Tibial nerve (tissue), 4 donors: ENCODE data around the gene PC. TPM values are rescaled to one million over a fixed set of nuclear protein-coding genes. Genes with fewer than 3 reads are reported as not detected.

ENCODE experiments used
- DNase-seq, 2 donors: peaks; one replicate each; pipeline ENCODE4 v3.0.0-alpha.2; 2019; ENCODE audit warnings: low spot score in 2 of 2
- H3K27ac ChIP-seq, 4 donors: fragments of 200-600 bp; sonication (generic) in 3 of 4; one replicate each; pipeline ENCODE4 v1.5.1; 2017 to 2019; ENCODE audit warnings: mild to moderate bottlenecking in 1 of 4
- H3K27me3 ChIP-seq, 2 donors: fragments of 200-600 bp; sonication (generic) in 1 of 2; one replicate each; pipeline versions ENCODE4 v1.5.1 to v1.6.0; 2017 to 2019
- H3K36me3 ChIP-seq, 3 donors: fragments of 200-600 bp; sonication (generic); one replicate each; pipeline ENCODE4 v1.5.1; 2018 to 2019
- H3K4me1 ChIP-seq, 4 donors: fragments of 200-600 bp; sonication (generic) in 3 of 4; one replicate each; pipeline ENCODE4 v1.5.1; 2017 to 2019
- H3K4me3 ChIP-seq, 4 donors: fragments of 200-600 bp; sonication (generic) in 3 of 4; one replicate each; pipeline ENCODE4 v1.5.1; 2017 to 2019; ENCODE audit warnings: mild to moderate bottlenecking in 1 of 4, moderate library complexity in 1 of 4
- H3K9me3 ChIP-seq, 4 donors: fragments of 200-600 bp; sonication (generic) in 3 of 4; one replicate each; pipeline ENCODE4 v1.5.1; 2017 to 2019
- CTCF ChIP-seq, 5 experiments: fragments of 200-600 bp in 3 of 5; fragments of 450-650 bp in 2 of 5; sonication (generic) in 3 of 5; IDR thresholded peaks; one replicate each; pipeline ENCODE4 v1.5.1; 2016 to 2019; ENCODE audit warnings: antibody characterized with exemption in 5 of 5, mild to moderate bottlenecking in 3 of 5, moderate library complexity in 2 of 5
- EP300 ChIP-seq, 2 donors: sonication (generic); formaldehyde crosslinking; IDR thresholded peaks; one replicate each; pipeline ENCODE4 v1.6.1; 2017; ENCODE audit warnings: antibody characterized with exemption in 2 of 2, mild to moderate bottlenecking in 1 of 2
- POLR2A ChIP-seq, 2 donors: fragments of 450-650 bp; IDR thresholded peaks; one replicate each; pipeline ENCODE4 v1.6.1; 2017; ENCODE audit warnings: antibody characterized with exemption in 2 of 2, mild to moderate bottlenecking in 2 of 2, moderate library complexity in 2 of 2
- WGBS, 2 donors: methylation state at CpG; one replicate each; pipeline ENCODE4 v1.1.5; 2018; 5-methylcytosine and 5-hydroxymethylcytosine counted together
- total RNA-seq, 4 donors: library from RNA; depleted of rRNA; stranded (reverse); fragments of >200 nt; gene quantifications; one replicate each; pipeline ENCODE4 v1.1.0, GENCODE V29; 2016

Gene PC
- total RNA-seq, 4 donors from 2014 or later, result 82.5 to 135 (median 90.2) TPM

DNA sequence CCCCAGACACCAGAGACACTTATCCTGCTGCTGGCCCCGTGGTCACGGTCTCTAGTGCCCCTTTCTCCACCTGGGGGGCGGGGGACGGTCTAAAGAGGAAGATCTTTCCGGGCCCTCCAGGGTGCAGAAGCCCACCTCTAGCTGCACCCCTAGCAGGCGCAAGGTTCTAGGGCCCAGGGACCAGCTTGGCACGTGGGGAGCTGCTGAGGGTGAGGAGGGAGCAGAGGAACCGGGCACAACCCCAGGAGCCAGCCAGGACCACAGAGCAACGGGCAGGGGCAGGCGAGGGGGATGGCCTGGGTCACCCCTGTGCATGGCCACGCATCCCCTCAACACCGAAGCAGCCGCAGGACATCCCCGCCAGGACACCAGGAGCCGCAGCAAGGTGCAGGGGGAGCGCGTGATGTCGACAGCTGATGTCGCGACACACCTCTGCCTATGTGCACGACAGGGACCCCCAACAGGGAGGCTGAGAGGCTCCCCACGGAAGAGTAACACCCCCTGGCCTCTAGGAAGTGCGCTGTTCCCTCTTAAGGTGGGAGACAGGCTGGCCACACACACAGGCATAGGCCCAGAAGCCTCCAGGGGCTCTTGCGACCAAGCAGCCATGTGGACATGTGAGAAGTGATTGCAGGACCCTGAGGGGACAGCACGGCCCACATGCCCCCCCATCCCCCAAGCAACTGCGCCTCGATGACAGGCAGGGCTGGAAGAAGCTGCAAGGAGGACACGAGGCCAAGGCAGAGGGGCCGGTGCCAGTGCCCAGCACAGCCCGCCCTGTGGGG lies 96.2 kb downstream of the PC start:
- Histone ChIP-seq H3K9me3 (no peaks in the 10 kb centered on the region), H3K27ac (no peak overlapping the region), H3K4me1 (peaks cover 0 to 17% (median 0%) of the 10 kb centered on the region in 4 donors), H3K27me3 (no peaks in the 10 kb centered on the region), H3K36me3 (peaks cover 0 to 90% (median 0%) of the 10 kb centered on the region in 3 donors), H3K4me3 (no peak overlapping the region)
- WGBS, 2 donors, result 87% methylated on average over 24 to 27 of the region's 30 CpGs
- TF ChIP-seq CTCF (IDR thresholded peaks at IDR 0.05) (no peak), POLR2A (IDR thresholded peaks at IDR 0.05) (no peak), EP300 (IDR thresholded peaks at IDR 0.05) (no peak)
- DNase-seq, result no peak

- Histone ChIP-seq H3K9me3 (no peaks in the 10 kb centered on the region), H3K4me1 (peaks cover 0 to 10% (median 0%) of the 10 kb centered on the region in 4 donors), H3K27ac (no peak overlapping the region), H3K4me3 (no peak overlapping the region), H3K36me3 (peaks cover 0 to 83% (median 0%) of the 10 kb centered on the region in 3 donors), H3K27me3 (no peaks in the 10 kb centered on the region)
- 84 to 87% methylated on average over 21 to 32 of the region's 32 CpGs for WGBS, 2 donors
- no peak for TF ChIP-seq CTCF (IDR thresholded peaks at IDR 0.05)
- no peak for TF ChIP-seq EP300 (IDR thresholded peaks at IDR 0.05)
- no peak for TF ChIP-seq POLR2A (IDR thresholded peaks at IDR 0.05)
- no peak for DNase-seq
Measured at GRCh38 chr11:66861038-66861773, 97.0 kb downstream of the PC start.

- Histone ChIP-seq H3K9me3 (no peaks in the 10 kb centered on the region), H3K4me3 (no peak overlapping the region), H3K36me3 (peaks cover 0 to 75% (median 0%) of the 10 kb centered on the region in 3 donors), H3K4me1 (peaks cover 0 to 15% (median 4%) of the 10 kb centered on the region in 4 donors), H3K27me3 (no peaks in the 10 kb centered on the region), H3K27ac (no peak overlapping the region)
- TF ChIP-seq POLR2A (IDR thresholded peaks at IDR 0.05) (no peak), EP300 (IDR thresholded peaks at IDR 0.05) (no peak), CTCF (IDR thresholded peaks at IDR 0.05) (no peak)
- DNase-seq, result no peak
- WGBS, 2 donors, result 82% methylated on average over 5 to 12 of the region's 18 CpGs
Measured at GRCh38 chr11:66860449-66860831, 97.7 kb downstream of the PC start.

DNA sequence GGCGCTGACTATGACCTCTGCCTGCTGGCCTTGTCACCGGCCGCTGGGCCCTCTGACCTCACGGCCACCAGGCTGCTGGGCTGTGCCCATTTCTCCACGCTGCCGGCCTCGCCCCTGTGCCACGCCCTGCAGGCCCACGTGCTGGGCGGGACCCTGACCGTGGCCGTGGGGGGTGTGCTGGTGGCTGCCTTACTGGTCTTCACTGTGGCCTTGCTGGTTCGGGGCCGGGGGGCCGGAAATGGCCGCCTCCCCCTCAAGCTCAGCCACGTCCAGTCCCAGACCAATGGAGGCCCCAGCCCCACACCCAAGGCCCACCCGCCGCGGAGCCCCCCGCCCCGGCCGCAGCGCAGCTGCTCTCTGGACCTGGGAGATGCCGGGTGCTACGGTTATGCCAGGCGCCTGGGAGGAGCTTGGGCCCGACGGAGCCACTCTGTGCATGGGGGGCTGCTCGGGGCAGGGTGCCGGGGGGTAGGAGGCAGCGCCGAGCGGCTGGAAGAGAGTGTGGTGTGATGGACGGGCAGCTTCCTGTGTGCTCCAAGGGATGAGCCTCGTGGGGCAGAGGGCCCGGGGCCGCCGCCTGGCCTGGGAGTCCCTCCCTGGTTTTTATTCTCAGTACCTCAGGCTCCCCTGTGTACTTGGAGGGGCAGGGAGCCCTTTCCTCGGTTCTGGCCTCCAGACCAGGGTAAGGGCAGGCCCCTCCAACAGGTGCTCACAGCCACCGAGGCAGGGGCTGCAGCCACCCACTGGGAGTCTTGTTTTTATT lies 98.3 kb downstream of the PC start:
- no peak for TF ChIP-seq CTCF (IDR thresholded peaks at IDR 0.05)
- no peak for TF ChIP-seq EP300 (IDR thresholded peaks at IDR 0.05)
- TF ChIP-seq POLR2A (IDR thresholded peaks at IDR 0.05), result no peak
- no peak for DNase-seq
- no peaks in the 10 kb centered on the region for H3K27me3 ChIP-seq
- H3K4me3 ChIP-seq, result no peak overlapping the region
- H3K4me1 ChIP-seq, result peaks cover 0 to 21% (median 5%) of the 10 kb centered on the region in 4 donors
- peaks cover 0 to 70% (median 0%) of the 10 kb centered on the region in 3 donors for H3K36me3 ChIP-seq
- H3K9me3 ChIP-seq, result no peaks in the 10 kb centered on the region
- WGBS, 2 donors, result 76 to 79% methylated on average over 22 of the region's 41 CpGs
- H3K27ac ChIP-seq, result peak overlapping the region in 1 of 4 donors; percentile 12
